Prostate gland (tissue), 2 donors: ENCODE measurements around the gene ARL4C. TPM values are rescaled to one million over a fixed set of nuclear protein-coding genes. Genes with fewer than 3 reads are reported as not detected.

Source experiments
- DNase-seq: peaks from one replicate; pipeline ENCODE4 v3.0.0-alpha.2; 2019; ENCODE audit warnings: low spot score
- H3K27ac ChIP-seq, 2 donors: fragments of 200-600 bp; sonication (generic); 2 replicates each; pipeline ENCODE4 v1.5.1; 2017 to 2019
- H3K27me3 ChIP-seq: fragments of 200-600 bp; sonication (generic); replicated peaks from 2 replicates; pipeline ENCODE4 v1.5.1; 2019; ENCODE audit not compliant: insufficient read depth
- H3K36me3 ChIP-seq, 2 donors: fragments of 200-600 bp; sonication (generic); 1 replicate in 1 of 2; 2 replicates in 1 of 2; pipeline versions ENCODE4 v1.5.1 to v1.8.1; 2017 to 2019
- H3K4me1 ChIP-seq: fragments of 200-600 bp; sonication (generic); replicated peaks from 2 replicates; pipeline ENCODE4 v1.5.1; 2019
- H3K4me3 ChIP-seq, 2 donors: fragments of 200-600 bp; sonication (generic); 2 replicates each; pipeline ENCODE4 v1.5.1; 2017 to 2019
- H3K9me3 ChIP-seq: fragments of 200-600 bp; sonication (generic); 2 replicates; pipeline ENCODE4 v1.5.1; 2017
- POLR2A ChIP-seq: fragments of 450-650 bp; IDR thresholded peaks from one replicate; pipeline ENCODE4 v1.6.1; 2016; ENCODE audit warnings: antibody characterized with exemption, mild to moderate bottlenecking
- POLR2AphosphoS5 ChIP-seq: sonication (generic); formaldehyde crosslinking; IDR thresholded peaks from one replicate; pipeline ENCODE4 v1.6.1; 2017; ENCODE audit warnings: antibody characterized with exemption
- WGBS: methylation state at CpG from one replicate; pipeline ENCODE4 v1.1.5; 2018; 5-methylcytosine and 5-hydroxymethylcytosine counted together
- intact Hi-C: fragments of 100-400 bp; cut with DNase I; formaldehyde crosslinking; loops from one replicate; pipeline ENCODE4 v1.14.2; 2022
- total RNA-seq, 2 donors: library from RNA; depleted of rRNA; stranded (reverse); fragments of >200 nt; gene quantifications; one replicate each; pipeline ENCODE4 v1.1.0, GENCODE V29; 2016
- TF ChIP-seq, protein P1 (sequence below), 4 experiments: fragments of 200-600 bp in 2 of 4; fragments of 450-650 bp in 2 of 4; sonication (generic) in 2 of 4; IDR thresholded peaks; 1 replicate in 3 of 4; 2 replicates in 1 of 4; pipeline ENCODE4 v1.5.1; 2016 to 2019; ENCODE audit warnings: antibody characterized with exemption in 4 of 4, mild to moderate bottlenecking in 2 of 4, moderate library complexity in 2 of 4

The ARL4C gene
- total RNA-seq, 2 donors from 2014 or later, result 8.5 to 20.5 TPM

DNA sequence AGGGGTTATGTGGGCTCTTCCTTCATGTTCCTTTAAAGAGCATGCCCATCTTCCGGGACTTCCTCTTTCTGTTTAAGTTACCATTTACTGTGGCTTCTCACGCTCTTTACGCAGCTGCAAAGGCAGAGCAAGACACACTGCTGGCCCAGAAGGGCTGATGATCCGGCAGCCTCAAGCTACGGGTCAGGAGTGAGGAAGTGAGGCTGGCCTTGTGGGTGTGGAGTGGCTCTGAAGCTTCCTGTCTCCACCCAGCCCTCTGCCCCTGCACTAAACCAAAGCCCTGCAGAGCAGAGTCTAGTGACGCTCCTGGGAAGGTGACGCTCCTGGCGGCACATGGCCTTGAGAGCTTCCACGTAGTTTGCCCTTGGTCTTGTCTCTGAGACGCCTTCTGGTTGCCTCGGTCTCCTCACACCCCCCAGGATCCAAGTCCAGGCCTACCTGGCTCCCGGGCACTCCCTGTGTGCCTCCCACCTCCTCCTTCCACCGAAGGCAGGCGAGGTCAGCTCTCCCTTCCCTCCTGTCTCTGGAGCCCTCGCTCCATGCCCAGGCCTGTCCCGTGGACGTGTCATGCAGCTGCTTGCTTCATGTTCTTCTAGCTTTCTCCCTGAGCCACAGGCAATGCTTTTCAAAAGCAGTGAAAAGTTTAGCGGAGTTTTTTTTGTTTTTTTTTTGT lies 50.3 kb downstream of the ARL4C start:
- Histone ChIP-seq H3K27me3 (no peaks in the 10 kb centered on the region), H3K36me3 (no peaks in the 10 kb centered on the region), H3K4me3 (no peak overlapping the region), H3K4me1 (no peaks in the 10 kb centered on the region), H3K27ac (peak overlapping the region; percentile 26 to 38), H3K9me3 (no peaks in the 10 kb centered on the region)
- TF ChIP-seq POLR2A, result peak; percentile 18
- TF ChIP-seq, protein P1, sequence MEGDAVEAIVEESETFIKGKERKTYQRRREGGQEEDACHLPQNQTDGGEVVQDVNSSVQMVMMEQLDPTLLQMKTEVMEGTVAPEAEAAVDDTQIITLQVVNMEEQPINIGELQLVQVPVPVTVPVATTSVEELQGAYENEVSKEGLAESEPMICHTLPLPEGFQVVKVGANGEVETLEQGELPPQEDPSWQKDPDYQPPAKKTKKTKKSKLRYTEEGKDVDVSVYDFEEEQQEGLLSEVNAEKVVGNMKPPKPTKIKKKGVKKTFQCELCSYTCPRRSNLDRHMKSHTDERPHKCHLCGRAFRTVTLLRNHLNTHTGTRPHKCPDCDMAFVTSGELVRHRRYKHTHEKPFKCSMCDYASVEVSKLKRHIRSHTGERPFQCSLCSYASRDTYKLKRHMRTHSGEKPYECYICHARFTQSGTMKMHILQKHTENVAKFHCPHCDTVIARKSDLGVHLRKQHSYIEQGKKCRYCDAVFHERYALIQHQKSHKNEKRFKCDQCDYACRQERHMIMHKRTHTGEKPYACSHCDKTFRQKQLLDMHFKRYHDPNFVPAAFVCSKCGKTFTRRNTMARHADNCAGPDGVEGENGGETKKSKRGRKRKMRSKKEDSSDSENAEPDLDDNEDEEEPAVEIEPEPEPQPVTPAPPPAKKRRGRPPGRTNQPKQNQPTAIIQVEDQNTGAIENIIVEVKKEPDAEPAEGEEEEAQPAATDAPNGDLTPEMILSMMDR (IDR thresholded peaks at IDR 0.05), result no peak
- TF ChIP-seq POLR2AphosphoS5, result peak; percentile 20
- 59% methylated on average over 18 of the region's 18 CpGs for WGBS
- peak; percentile 67 for DNase-seq
- intact Hi-C loops, result no loop called here

DNA sequence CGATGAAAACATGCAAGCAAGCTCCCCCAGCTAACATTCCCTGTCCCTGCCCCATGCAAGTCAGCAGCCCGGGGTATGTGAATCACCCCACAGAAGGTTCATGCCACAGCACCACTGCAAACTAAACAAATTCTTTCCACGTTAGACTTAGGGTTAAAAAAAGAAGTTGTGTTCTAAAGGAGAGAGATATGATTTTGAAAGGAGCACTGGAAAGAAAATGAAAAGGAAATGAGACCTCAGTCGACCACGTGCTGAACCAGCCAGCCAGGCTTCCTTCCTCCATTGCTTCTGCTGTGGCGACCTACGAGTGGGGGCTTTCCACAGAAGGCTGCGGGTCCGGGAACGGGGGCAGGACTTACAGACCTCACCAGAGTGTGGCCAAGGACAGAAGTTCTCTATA lies 52.0 kb downstream of the ARL4C start:
- Histone ChIP-seq H3K36me3 (no peaks in the 10 kb centered on the region), H3K9me3 (no peaks in the 10 kb centered on the region), H3K27ac (no peak overlapping the region), H3K4me3 (no peak overlapping the region), H3K27me3 (no peaks in the 10 kb centered on the region), H3K4me1 (no peaks in the 10 kb centered on the region)
- intact Hi-C loops, result no loop called here
- 50% methylated on average over 10 of the region's 10 CpGs for WGBS
- TF ChIP-seq, protein P1 (IDR thresholded peaks at IDR 0.05), result no peak
- TF ChIP-seq POLR2A (no peak), POLR2AphosphoS5 (no peak)
- no peak for DNase-seq

DNA sequence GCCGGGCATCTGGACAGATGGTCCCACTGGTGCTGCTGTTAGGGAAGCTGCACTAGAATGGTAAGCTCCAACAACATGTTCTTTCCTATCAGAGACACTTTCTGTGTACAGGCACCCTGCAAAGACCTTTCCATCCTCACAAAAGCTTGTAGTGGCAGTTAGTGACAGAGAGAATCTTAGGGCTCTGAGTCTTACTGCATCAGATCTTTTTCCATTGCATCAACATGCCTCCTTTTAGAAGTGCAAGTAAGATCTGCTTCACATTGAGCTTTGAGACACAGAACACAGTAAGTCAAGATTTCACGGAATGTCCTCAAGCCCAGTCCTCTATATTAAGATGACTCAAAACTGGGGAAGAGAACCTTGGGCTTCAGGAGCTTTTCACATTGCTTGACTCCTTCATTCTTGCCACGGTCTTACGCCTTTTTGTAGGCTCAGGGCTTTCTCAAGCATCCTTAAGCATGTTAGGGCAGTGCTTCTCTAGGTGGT lies 52.6 kb downstream of the ARL4C start:
- Histone ChIP-seq H3K27me3 (no peaks in the 10 kb centered on the region), H3K36me3 (no peaks in the 10 kb centered on the region), H3K4me3 (no peak overlapping the region), H3K4me1 (no peaks in the 10 kb centered on the region), H3K27ac (no peak overlapping the region), H3K9me3 (no peaks in the 10 kb centered on the region)
- no peak for TF ChIP-seq POLR2AphosphoS5
- TF ChIP-seq, protein P1 (IDR thresholded peaks at IDR 0.05), result no peak
- TF ChIP-seq POLR2A, result no peak
- DNase-seq, result no peak
- 84% methylated on average over 4 of the region's 4 CpGs for WGBS
- intact Hi-C loops, result no loop called here
